PC-9 (cell line): ENCODE measurements around the gene RAB31. TPM values are rescaled to one million over a fixed set of nuclear protein-coding genes. Genes with fewer than 3 reads are reported as not detected.

ENCODE experiments used
- BruUV-seq: library from RNA; stranded (reverse); fragments of 400-500 nt; replicated peaks from 2 replicates; lab custom pipeline; 2021; lab: Mats Ljungman, UMichigan
- CTCF ChIA-PET: fragments of 300-600 bp; sonication (Branson Sonifier 250); formaldehyde crosslinking; loops from one replicate; lab custom pipeline; 2022; ENCODE audit warnings: antibody characterized with exemption; lab: Charles Lee
- POLR2A ChIA-PET: fragments of 300-600 bp; sonication (Branson Sonifier 250); formaldehyde crosslinking; loops from one replicate; lab custom pipeline; 2022; ENCODE audit warnings: antibody characterized with exemption; ENCODE audit not compliant: unreplicated experiment; lab: Charles Lee
- DNase-seq, 2 experiments: peaks; one replicate each; pipeline versions ENCODE4 v3.0.0 to v3.0.0-alpha.2; 2015 to 2022; ENCODE audit warnings: mixed read lengths in 1 of 2
- H2AFZ ChIP-seq: fragments of 200-600 bp; sonication (generic); 2 replicates; pipeline ENCODE4 v1.8.1; 2017; ENCODE audit warnings: antibody characterized with exemption
- H3F3A ChIP-seq: fragments of 200-600 bp; sonication (generic); 2 replicates; pipeline ENCODE4 v1.8.1; 2017; ENCODE audit warnings: antibody characterized with exemption, mild to moderate bottlenecking, low read depth; ENCODE audit not compliant: insufficient read depth
- H3K27ac ChIP-seq: fragments of 200-600 bp; sonication (generic); 2 replicates; pipeline ENCODE4 v1.6.1; 2016; ENCODE audit warnings: mixed run types
- H3K27me3 ChIP-seq: fragments of 200-600 bp; sonication (generic); 2 replicates; pipeline ENCODE4 v1.6.1; 2016; ENCODE audit warnings: low read depth, mixed run types; ENCODE audit not compliant: insufficient read depth
- H3K36me3 ChIP-seq: fragments of 200-600 bp; sonication (generic); 2 replicates; pipeline ENCODE4 v1.6.1; 2016; ENCODE audit warnings: low read depth, mixed run types
- H3K4me1 ChIP-seq: fragments of 200-600 bp; sonication (generic); replicated peaks from 2 replicates; pipeline ENCODE4 v1.6.1; 2016; ENCODE audit warnings: mixed run types; ENCODE audit not compliant: insufficient read depth
- H3K4me2 ChIP-seq: fragments of 200-600 bp; sonication (generic); 2 replicates; pipeline ENCODE4 v1.6.1; 2017; ENCODE audit warnings: mixed run types
- H3K4me3 ChIP-seq: fragments of 200-600 bp; sonication (generic); 2 replicates; pipeline ENCODE4 v1.6.1; 2016; ENCODE audit warnings: mixed run types
- H3K79me2 ChIP-seq: fragments of 200-600 bp; sonication (generic); 2 replicates; pipeline ENCODE4 v1.6.1; 2017; ENCODE audit warnings: low read depth, mixed run types
- H3K9me2 ChIP-seq: fragments of 200-600 bp; sonication (generic); 2 replicates; pipeline ENCODE4 v1.8.1; 2017; ENCODE audit warnings: mild to moderate bottlenecking; ENCODE audit not compliant: insufficient read depth
- H3K9me3 ChIP-seq: fragments of 200-600 bp; sonication (generic); 2 replicates; pipeline ENCODE4 v1.8.1; 2016; ENCODE audit warnings: low read depth; ENCODE audit not compliant: insufficient read depth
- H4K20me1 ChIP-seq: fragments of 200-600 bp; sonication (generic); 2 replicates; pipeline ENCODE4 v1.8.1; 2017; ENCODE audit not compliant: insufficient read depth
- CTCF ChIP-seq: fragments of 200-600 bp; sonication (generic); conservative IDR thresholded peaks from 2 replicates; pipeline ENCODE4 v1.6.1; 2017; ENCODE audit warnings: mixed run types, antibody characterized with exemption, mild to moderate bottlenecking, moderate library complexity
- EZH2 ChIP-seq: fragments of 200-600 bp; sonication (generic); IDR thresholded peaks from 2 replicates; pipeline ENCODE4 v1.8.0; 2017; ENCODE audit warnings: antibody characterized with exemption, low read depth
- intact Hi-C: fragments of 100-400 bp; cut with micrococcal nuclease; formaldehyde crosslinking; loops from one replicate; pipeline ENCODE4 v1.10.0; 2022; ENCODE audit not compliant: unreplicated experiment
- total RNA-seq: library from RNA; stranded (reverse); gene quantifications from 2 replicates; pipeline ENCODE4 v1.2.3, GENCODE V29; 2021

RAB31 gene
- total RNA-seq, 1 experiment from 2014 or later, result 51.0 TPM

DNA sequence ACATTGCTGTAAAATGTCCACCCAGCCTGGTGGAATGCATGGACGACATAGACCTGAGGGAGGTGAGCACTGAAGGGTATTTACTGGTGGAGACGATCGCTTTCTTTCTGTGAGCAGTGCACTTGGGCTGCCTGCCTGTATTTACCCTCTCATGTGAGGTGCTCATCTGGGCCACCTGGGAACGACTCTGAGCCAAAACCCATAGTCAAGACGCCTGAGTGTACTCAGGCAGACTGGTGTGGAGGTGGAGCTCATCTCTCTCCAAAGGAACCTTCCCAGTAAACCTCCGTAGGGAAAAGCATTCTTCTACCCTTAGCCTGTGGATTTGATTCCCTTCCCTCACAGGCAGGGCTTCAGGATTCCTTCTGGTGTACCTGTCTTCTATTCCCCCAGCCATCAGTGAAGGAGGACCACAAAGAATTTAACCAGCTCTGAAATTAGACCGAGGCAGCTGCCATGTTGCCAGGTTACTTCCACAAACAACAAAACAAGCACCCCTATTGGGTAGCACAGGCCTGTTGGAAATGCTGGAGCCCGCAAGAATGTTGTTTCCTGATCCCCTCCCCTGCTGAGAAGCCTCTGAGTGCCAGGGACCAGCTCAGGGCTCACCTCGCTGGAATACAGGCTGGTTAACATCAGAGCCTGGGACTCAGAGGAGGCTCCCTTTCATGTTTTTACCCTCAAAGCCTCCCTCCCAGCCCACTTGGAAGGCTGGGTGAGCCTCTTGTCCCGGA is 130.2 kb downstream of the RAB31 start:
- H2AFZ ChIP-seq, result no peak overlapping the region
- no peak overlapping the region for H3K4me3 ChIP-seq
- H3K79me2 ChIP-seq, result no peaks in the 10 kb centered on the region; the same call in 1 of the 2 replicates
- H3K27me3 ChIP-seq, result no peaks in the 10 kb centered on the region
- ChIA-PET CTCF (no interaction called here), POLR2A (interaction anchor here (0.5 to 1.2 kb wide), 7 partner anchors 10 to 150 kb away, joined by 4 to 10 read pairs (median 5); partner anchors contain the start of gene VAPA)
- H3K4me2 ChIP-seq, result peak overlapping the region; percentile 33; the same call in 1 of the 2 replicates
- no peaks in the 10 kb centered on the region for H4K20me1 ChIP-seq
- intact Hi-C loops, result loop anchor here (1.0 kb wide), 2 partner anchors 10 to 11 kb away; no protein-coding TSS in a partner anchor
- no peaks in the 10 kb centered on the region for H3K9me3 ChIP-seq
- H3F3A ChIP-seq, result peaks cover 17% of the 10 kb centered on the region
- no peak for TF ChIP-seq EZH2
- no peak for TF ChIP-seq CTCF
- DNase-seq, result peak; percentile 91 to 94
- BruUV-seq, result TSS peak; percentile 80
- H3K4me1 ChIP-seq, result peaks cover 42% of the 10 kb centered on the region
- H3K36me3 ChIP-seq, result no peaks in the 10 kb centered on the region
- no peaks in the 10 kb centered on the region for H3K9me2 ChIP-seq
- peak overlapping the region; percentile 39 for H3K27ac ChIP-seq

DNA sequence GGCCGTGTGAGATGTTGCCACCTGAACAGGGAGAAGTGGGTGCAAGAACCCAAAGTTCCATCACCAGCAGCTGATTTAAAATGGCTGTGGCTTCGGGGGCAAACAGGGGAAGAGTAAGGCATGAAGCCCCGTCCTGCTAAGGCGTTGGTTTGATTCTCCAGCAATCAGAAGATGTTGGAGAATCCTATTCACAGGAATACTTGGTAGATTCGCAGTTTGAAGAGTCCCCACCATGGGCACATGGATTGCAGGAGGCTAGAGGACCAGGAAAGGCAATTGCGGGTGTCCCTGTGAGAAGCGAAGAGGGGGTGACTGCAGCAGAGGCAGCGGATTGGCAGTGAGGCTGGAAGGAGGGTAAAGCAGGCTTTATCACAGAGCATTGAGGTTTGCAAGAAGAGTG is 131.1 kb downstream of the RAB31 start:
- BruUV-seq, result no TSS peak
- Histone ChIP-seq H3K27me3 (no peaks in the 10 kb centered on the region), H3K4me1 (peaks cover 42% of the 10 kb centered on the region), H4K20me1 (no peaks in the 10 kb centered on the region), H3K9me2 (no peaks in the 10 kb centered on the region), H3K36me3 (no peaks in the 10 kb centered on the region), H3F3A (peaks cover 18% of the 10 kb centered on the region), H3K4me3 (no peak overlapping the region), H3K4me2 (0 out of 2 replicates have a peak overlapping the region, but pooled peaks have one; percentile 33), H3K27ac (peak overlapping the region; percentile 39; the same call in 1 of the 2 replicates), H3K9me3 (no peaks in the 10 kb centered on the region), H2AFZ (no peak overlapping the region), H3K79me2 (no peaks in the 10 kb centered on the region)
- CTCF ChIA-PET, result no interaction called here
- TF ChIP-seq CTCF (no peak), EZH2 (no peak)
- DNase-seq, result no peak
- POLR2A ChIA-PET, result interaction anchor here (1.2 kb wide), 2 partner anchors 11 to 74 kb away, joined by 7 to 10 read pairs; partner anchors contain the start of gene VAPA
- intact Hi-C loops, result no loop called here

DNA sequence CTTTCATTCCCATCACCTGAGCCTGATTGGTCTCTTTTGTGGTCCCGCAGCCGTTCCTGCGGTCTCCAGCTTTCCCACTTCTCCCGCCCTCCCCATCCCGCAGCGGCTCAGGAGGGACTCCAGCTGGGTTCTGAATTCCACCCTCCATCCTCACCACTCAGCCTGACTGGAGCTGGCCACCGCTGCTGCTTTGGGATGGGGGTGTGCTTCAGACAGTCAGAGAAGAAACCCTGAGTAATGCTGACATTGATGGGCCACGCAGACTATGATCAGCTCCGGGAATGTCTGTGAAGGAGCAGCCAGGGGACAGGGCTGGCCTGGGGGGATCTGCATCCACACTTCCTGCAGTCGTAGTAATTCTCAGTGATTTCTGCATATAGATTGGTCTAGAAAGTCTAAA is 131.8 kb downstream of the RAB31 start:
- no peaks in the 10 kb centered on the region for H3K9me3 ChIP-seq
- TF ChIP-seq EZH2, result no peak
- H3K4me1 ChIP-seq, result peaks cover 38% of the 10 kb centered on the region
- no peak overlapping the region for H3K27ac ChIP-seq
- H3K27me3 ChIP-seq, result no peaks in the 10 kb centered on the region
- DNase-seq, result peak in 1 of 2 experiments; percentile 5
- H3F3A ChIP-seq, result peaks cover 16% of the 10 kb centered on the region
- intact Hi-C loops, result no loop called here
- H3K36me3 ChIP-seq, result no peaks in the 10 kb centered on the region
- H3K4me3 ChIP-seq, result no peak overlapping the region
- ChIA-PET CTCF (no interaction called here), POLR2A (no interaction called here)
- no peaks in the 10 kb centered on the region for H3K79me2 ChIP-seq
- H4K20me1 ChIP-seq, result no peaks in the 10 kb centered on the region
- H3K4me2 ChIP-seq, result no peak overlapping the region
- no peaks in the 10 kb centered on the region for H3K9me2 ChIP-seq
- H2AFZ ChIP-seq, result no peak overlapping the region
- BruUV-seq, result no TSS peak
